K562 (cell line): ENCODE measurements around the gene CSNK1D. TPM values are rescaled to one million over a fixed set of nuclear protein-coding genes. Genes with fewer than 3 reads are reported as not detected.

Source experiments
- ATAC-seq: fragments of 200-7000 bp; cut with Tn5 transposase; 3 replicates; pipeline ENCODE4 v1.9.1; 2020; ENCODE audit warnings: moderate library complexity
- BruUV-seq: library from RNA; stranded (reverse); fragments of 400-500 nt; replicated peaks from 2 replicates; lab custom pipeline; 2021; lab: Mats Ljungman, UMichigan
- CTCF ChIA-PET: fragments of 300-600 bp; formaldehyde crosslinking; extraction: SDS; loops from one replicate; lab custom pipeline; 2021; ENCODE audit warnings: low intra/inter-chr PET ratio; lab: Yijun Ruan, JAX
- POLR2A ChIA-PET: fragments of 300-600, 350-650 bp; sonication (Branson Sonifier 250); formaldehyde crosslinking; extraction: SDS; loops from one replicate; lab custom pipeline; 2021; ENCODE audit warnings: antibody characterized with exemption, inconsistent platforms; lab: Yijun Ruan, JAX
- DNase-seq, 4 experiments: peaks; one replicate each; pipeline versions ENCODE4 v3.0.0 to v3.0.0-alpha.2; 2011 to 2018; ENCODE audit warnings: low spot score in 3 of 4, mixed read lengths in 3 of 4; ENCODE audit errors: extremely low read depth in 1 of 4
- FAIRE-seq: peaks from 2 replicates; lab custom pipeline; 2011; peaks lifted over from hg19 to GRCh38; lab: Jason Lieb, UNC
- H2AFZ ChIP-seq: 2 replicates; pipeline ENCODE4 v1.6.0; 2011; ENCODE audit warnings: low read depth, low read length, control low read depth, inconsistent platforms
- H3K27ac ChIP-seq: fragments of 200-600 bp; 3 replicates; pipeline ENCODE4 v1.8.0; 2011; ENCODE audit warnings: low read depth, mild to moderate bottlenecking, control low read depth, inconsistent platforms, low read length, moderate library complexity, mixed read lengths; ENCODE audit errors: extremely low read depth
- H3K27me3 ChIP-seq, 2 experiments: fragments of 300-600 bp in 1 of 2; 2 replicates in 1 of 2; 3 replicates in 1 of 2; pipeline versions ENCODE4 v1.6.0 to v1.8.0; 2011; ENCODE audit warnings: inconsistent platforms in 2 of 2, low read length in 2 of 2, mild to moderate bottlenecking in 1 of 2, mixed read lengths in 1 of 2, moderate library complexity in 1 of 2; ENCODE audit not compliant: control insufficient read depth in 2 of 2, insufficient read depth in 2 of 2
- H3K36me3 ChIP-seq: fragments of 300-600 bp; 3 replicates; pipeline ENCODE4 v1.8.0; 2011; ENCODE audit warnings: mild to moderate bottlenecking, low read length, inconsistent platforms; ENCODE audit not compliant: control insufficient read depth, insufficient read depth
- H3K4me1 ChIP-seq, 2 experiments: fragments of 200-600 bp in 1 of 2; replicated peaks in 1 of 2; 2 replicates in 1 of 2; 3 replicates in 1 of 2; pipeline versions ENCODE4 v1.5.1 to v1.8.0; 2011; ENCODE audit warnings: inconsistent platforms in 2 of 2, low read length in 2 of 2, mild to moderate bottlenecking in 1 of 2, mixed read lengths in 1 of 2, moderate library complexity in 1 of 2; ENCODE audit not compliant: control insufficient read depth in 2 of 2, insufficient read depth in 2 of 2
- H3K4me2 ChIP-seq: 2 replicates; pipeline ENCODE4 v1.6.1; 2011; ENCODE audit warnings: low read length, control low read depth, inconsistent platforms, mixed read lengths; ENCODE audit not compliant: insufficient read depth
- H3K4me3 ChIP-seq: fragments of 200-600 bp; sonication (generic), shearing (Covaris generic); 2 replicates; pipeline ENCODE4 v1.5.1; 2016; ENCODE audit warnings: control low read depth, inconsistent platforms
- H3K79me2 ChIP-seq: fragments of 200-600 bp; 3 replicates; pipeline ENCODE4 v1.8.0; 2011; ENCODE audit warnings: low read length, inconsistent platforms; ENCODE audit not compliant: control insufficient read depth, insufficient read depth
- H3K9ac ChIP-seq, 2 experiments: 2 replicates each; pipeline versions ENCODE4 v1.6.0 to v1.6.1; 2011; ENCODE audit warnings: low read depth in 2 of 2, low read length in 2 of 2, control low read depth in 1 of 2, inconsistent platforms in 1 of 2, mild to moderate bottlenecking in 1 of 2, mixed read lengths in 1 of 2; ENCODE audit not compliant: insufficient read depth in 1 of 2
- H3K9me1 ChIP-seq: one replicate; pipeline ENCODE4 v1.6.0; 2011; ENCODE audit warnings: inconsistent platforms, mild to moderate bottlenecking, low read length, moderate library complexity; ENCODE audit not compliant: control insufficient read depth, insufficient read depth
- H3K9me3 ChIP-seq: replicated peaks from 2 replicates; pipeline ENCODE4 v1.5.1; 2011; ENCODE audit warnings: low read depth, low read length, inconsistent platforms; ENCODE audit not compliant: control insufficient read depth, insufficient read depth
- H4K20me1 ChIP-seq: replicated peaks from 2 replicates; pipeline ENCODE4 v1.6.1; 2011; ENCODE audit warnings: low read length, inconsistent platforms, mixed read lengths; ENCODE audit not compliant: control insufficient read depth, insufficient read depth
- CHD1 ChIP-seq: fragments of 200-600 bp; sonication (generic); IDR thresholded peaks from one replicate; pipeline ENCODE4 v1.6.1; 2012; ENCODE audit warnings: mild to moderate bottlenecking, moderate library complexity, low read length, inconsistent platforms
- DDX20 ChIP-seq: fragments of 450-650 bp; IDR thresholded peaks from 2 replicates; pipeline ENCODE4 v1.6.1; 2016; ENCODE audit warnings: missing genetic modification characterization, low read depth, mild to moderate bottlenecking, missing compliant biosample characterization, moderate library complexity
- ERF ChIP-seq: fragments of 450-650 bp; formaldehyde crosslinking; IDR thresholded peaks from 2 replicates; pipeline ENCODE4 v1.4.0; 2020; ENCODE audit warnings: mild to moderate bottlenecking, mixed read lengths
- FOXK1 ChIP-seq: sonication (generic); formaldehyde crosslinking; IDR thresholded peaks from 2 replicates; pipeline ENCODE4 v1.8.0; 2022; ENCODE audit warnings: missing genetic modification reagents, mild to moderate bottlenecking, borderline replicate concordance
- NEUROD1 ChIP-seq: fragments of 150-350 bp; IDR thresholded peaks from 2 replicates; pipeline ENCODE4 v1.6.1; 2014; ENCODE audit warnings: borderline replicate concordance, low read length, low read depth; ENCODE audit not compliant: partially characterized antibody
- NFXL1 ChIP-seq: fragments of 450-650 bp; formaldehyde crosslinking; IDR thresholded peaks from 2 replicates; pipeline ENCODE4 v1.4.0; 2021; ENCODE audit warnings: mild to moderate bottlenecking
- POLR2G ChIP-seq: fragments of 200-400 bp; formaldehyde crosslinking; IDR thresholded peaks from 2 replicates; pipeline ENCODE4 v1.6.1; 2017; ENCODE audit warnings: low read depth, mild to moderate bottlenecking, antibody characterized with exemption, low read length, moderate library complexity
- TCF7L2 ChIP-seq: fragments of 150-350 bp; IDR thresholded peaks from 2 replicates; pipeline ENCODE4 v1.6.1; 2016; ENCODE audit warnings: low read depth, mild to moderate bottlenecking, low read length, moderate library complexity
- ZBTB33 ChIP-seq: sonication (generic); formaldehyde crosslinking; IDR thresholded peaks from 2 replicates; pipeline ENCODE4 v1.8.1; 2023; ENCODE audit warnings: mild to moderate bottlenecking, missing genetic modification reagents
- ZBTB7A ChIP-seq: IDR thresholded peaks from 2 replicates; pipeline ENCODE4 v1.6.1; 2011; ENCODE audit warnings: low read depth, mild to moderate bottlenecking, low read length, moderate library complexity, borderline replicate concordance; ENCODE audit not compliant: control insufficient read depth
- ZNF165 ChIP-seq: fragments of 250-450 bp; sonication (Bioruptor Pico); IDR thresholded peaks from 2 replicates; pipeline ENCODE4 v1.4.0; 2020; ENCODE audit warnings: borderline replicate concordance
- WGBS: fragments of 100-300 bp; shearing (Covaris generic); methylation state at CpG from one replicate; pipeline ENCODE4 v1.1.6; 2016; ENCODE audit warnings: low coverage, mixed read lengths; ENCODE audit not compliant: insufficient coverage; ENCODE audit errors: missing lambda C conversion rate; 5-methylcytosine and 5-hydroxymethylcytosine counted together
- in situ Hi-C: fragments of 300-500 bp; cut with MboI; formaldehyde crosslinking; loops from 4 replicates; pipeline ENCODE4 v1.15.0; 2018; ENCODE audit warnings: inconsistent platforms, mixed read lengths
- intact Hi-C: fragments of 100-400 bp; cut with micrococcal nuclease; formaldehyde crosslinking; loops from 2 replicates; pipeline ENCODE4 v1.14.2; 2022
- polyA plus RNA-seq, 8 experiments: library from polyadenylated mRNA; depleted of rRNA in 4 of 8; stranded (reverse) in 5 of 8; unstranded in 3 of 8; fragments of >200 nt; fragmentation: Nextera tagmentation in 2 of 8; fragmentation: Illumina TruSeq in 1 of 8; extraction: Ambion mirVana in 2 of 8; extraction: Trizol in 1 of 8; gene quantifications; 2 replicates each; pipeline versions ENCODE4 v1.2.1 to v1.2.3, GENCODE V29; 2011 to 2014; ENCODE audit warnings: inconsistent platforms in 1 of 8, missing spikeins in 1 of 8
- total RNA-seq, 7 experiments: library from RNA; depleted of rRNA in 6 of 7; stranded (reverse); fragments of >200 nt in 6 of 7; fragmentation: Illumina TruSeq in 2 of 7; extraction: Trizol in 2 of 7; gene quantifications; 2 replicates each; pipeline versions ENCODE4 v1.2.1 to v1.2.3, GENCODE V29; 2011 to 2021; ENCODE audit warnings: low replicate concordance in 1 of 7
- TF ChIP-seq, protein P1 (sequence below): fragments of 250-450 bp; sonication (Bioruptor Pico); IDR thresholded peaks from 2 replicates; pipeline ENCODE4 v1.4.0; 2020; ENCODE audit warnings: mild to moderate bottlenecking, moderate library complexity

CSNK1D gene
- total and polyA plus RNA-seq, 9 of the 15 experiments (the other 6 are each of a cell fraction or from before 2014, with no cell fraction given): 6.5 to 133 (median 41.3) TPM

- H3K9me1 ChIP-seq: no peaks in the 10 kb centered on the region
- H3K36me3 ChIP-seq: peaks cover 5% of the 10 kb centered on the region; the same call in 1 of the 3 replicates
- no peak overlapping the region for H3K4me3 ChIP-seq
- H3K27ac ChIP-seq: no peak overlapping the region; the same call in 2 of the 3 replicates
- TF ChIP-seq ZNF165: no peak
- TF ChIP-seq DDX20 (tag): no peak
- no peak for TF ChIP-seq ERF (CRISPR knock-in tag)
- TF ChIP-seq NFXL1 (CRISPR knock-in tag): no peak
- no peak for TF ChIP-seq TCF7L2
- TF ChIP-seq CHD1: no peak
- TF ChIP-seq ZBTB33 (CRISPR knock-in tag): no peak
- no peak for TF ChIP-seq FOXK1 (CRISPR knock-in tag)
- TF ChIP-seq ZBTB7A: 0 out of 2 replicates have a peak, but pooled peaks have one; percentile 2
- TF ChIP-seq, protein P1, sequence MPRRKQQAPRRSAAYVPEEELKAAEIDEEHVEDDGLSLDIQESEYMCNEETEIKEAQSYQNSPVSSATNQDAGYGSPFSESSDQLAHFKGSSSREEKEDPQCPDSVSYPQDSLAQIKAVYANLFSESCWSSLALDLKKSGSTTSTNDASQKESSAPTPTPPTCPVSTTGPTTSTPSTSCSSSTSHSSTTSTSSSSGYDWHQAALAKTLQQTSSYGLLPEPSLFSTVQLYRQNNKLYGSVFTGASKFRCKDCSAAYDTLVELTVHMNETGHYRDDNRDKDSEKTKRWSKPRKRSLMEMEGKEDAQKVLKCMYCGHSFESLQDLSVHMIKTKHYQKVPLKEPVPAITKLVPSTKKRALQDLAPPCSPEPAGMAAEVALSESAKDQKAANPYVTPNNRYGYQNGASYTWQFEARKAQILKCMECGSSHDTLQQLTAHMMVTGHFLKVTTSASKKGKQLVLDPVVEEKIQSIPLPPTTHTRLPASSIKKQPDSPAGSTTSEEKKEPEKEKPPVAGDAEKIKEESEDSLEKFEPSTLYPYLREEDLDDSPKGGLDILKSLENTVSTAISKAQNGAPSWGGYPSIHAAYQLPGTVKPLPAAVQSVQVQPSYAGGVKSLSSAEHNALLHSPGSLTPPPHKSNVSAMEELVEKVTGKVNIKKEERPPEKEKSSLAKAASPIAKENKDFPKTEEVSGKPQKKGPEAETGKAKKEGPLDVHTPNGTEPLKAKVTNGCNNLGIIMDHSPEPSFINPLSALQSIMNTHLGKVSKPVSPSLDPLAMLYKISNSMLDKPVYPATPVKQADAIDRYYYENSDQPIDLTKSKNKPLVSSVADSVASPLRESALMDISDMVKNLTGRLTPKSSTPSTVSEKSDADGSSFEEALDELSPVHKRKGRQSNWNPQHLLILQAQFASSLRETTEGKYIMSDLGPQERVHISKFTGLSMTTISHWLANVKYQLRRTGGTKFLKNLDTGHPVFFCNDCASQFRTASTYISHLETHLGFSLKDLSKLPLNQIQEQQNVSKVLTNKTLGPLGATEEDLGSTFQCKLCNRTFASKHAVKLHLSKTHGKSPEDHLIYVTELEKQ (CRISPR knock-in tag): no peak
- TF ChIP-seq POLR2G: 0 out of 2 replicates have a peak, but pooled peaks have one; percentile 2
- no peak for TF ChIP-seq NEUROD1
- ChIA-PET POLR2A (interaction anchor here (0.5 to 1.1 kb wide), 5 partner anchors 7 to 111 kb away, joined by 3 to 4 read pairs (median 3); no protein-coding TSS in a partner anchor), CTCF (no interaction called here)
- DNase-seq: no peak
- no TSS peak for BruUV-seq
- peaks cover 47 to 97% of the 10 kb centered on the region in 2 experiments for H3K4me1 ChIP-seq
- WGBS: 74% methylated on average over 14 of the region's 19 CpGs
- in situ Hi-C loops (no loop called here), intact Hi-C loops (loop anchor here (5.0 kb wide), 1 partner anchor 102 kb away; no protein-coding TSS in a partner anchor)
- no peaks in the 10 kb centered on the region for H3K9me3 ChIP-seq
- H3K27me3 ChIP-seq: no peaks in the 10 kb centered on the region
- no peaks in the 10 kb centered on the region for H4K20me1 ChIP-seq
- H2AFZ ChIP-seq: peak overlapping the region; percentile 38; the same call in 1 of the 2 replicates
- H3K4me2 ChIP-seq: peak overlapping the region; percentile 56
- FAIRE-seq: peak; percentile 32
- no peak for ATAC-seq
- H3K79me2 ChIP-seq: peaks cover 8% of the 10 kb centered on the region; the same call in 1 of the 3 replicates
- peak overlapping the region; percentile 5 to 90; a peak in 3 of 4 replicates for H3K9ac ChIP-seq
These were observed 38.3 kb downstream of the CSNK1D start for GRCh38 chr17:82235056-82235774.
